Measurements from ENCODE around the gene COQ9. TPM values are rescaled to one million over a fixed set of nuclear protein-coding genes. Genes with fewer than 3 reads are reported as not detected.

COQ9 gene
- total RNA-seq, 2 donors from 2014 or later = 34.5 to 38.2 TPM

DNA sequence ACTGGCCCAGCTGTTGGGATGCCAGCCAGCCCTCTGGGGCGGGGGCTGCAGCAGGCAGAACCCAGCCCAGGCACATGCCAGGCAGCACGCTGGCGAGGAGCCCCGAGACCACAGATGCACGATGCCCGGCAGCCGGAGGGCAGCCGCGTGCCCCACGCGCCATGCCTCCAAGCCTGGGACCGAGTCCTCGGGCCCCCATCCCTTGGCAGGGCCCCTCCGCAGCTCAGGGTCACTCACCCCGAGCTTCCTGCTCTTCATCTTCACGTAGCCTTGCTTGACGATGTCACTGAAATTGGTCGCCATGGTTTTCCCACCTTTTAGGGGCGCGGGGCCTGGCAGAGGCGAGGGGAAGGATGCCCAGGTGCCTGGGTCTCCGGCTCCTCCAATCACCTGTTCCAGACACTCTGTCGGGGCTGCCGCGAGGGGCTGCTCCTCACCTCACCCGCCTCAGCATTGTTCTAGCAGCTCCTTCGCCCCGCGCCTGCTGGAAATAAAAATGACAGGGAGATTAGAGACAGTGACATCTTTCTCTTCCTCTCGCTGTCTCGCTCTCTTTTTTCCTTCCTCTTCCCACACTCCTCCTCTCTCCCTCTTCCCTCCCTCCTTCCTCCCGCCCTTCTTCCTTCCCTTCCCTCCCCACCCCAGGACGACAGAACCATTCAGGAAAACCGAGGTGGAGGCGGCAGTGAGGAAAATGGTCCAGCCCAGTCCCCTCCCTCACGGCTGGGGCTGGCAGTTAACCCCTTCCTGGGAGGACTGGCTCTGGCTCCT lies 32.1 kb downstream of the COQ9 start:
- 22 to 39% methylated on average over 16 to 36 of the region's 36 CpGs for WGBS, 2 experiments (ENCODE audit: insufficient coverage in 1 of 2, insufficient read length in 1 of 2)
- no peak overlapping the region for H3K27ac Mint-ChIP-seq

DNA sequence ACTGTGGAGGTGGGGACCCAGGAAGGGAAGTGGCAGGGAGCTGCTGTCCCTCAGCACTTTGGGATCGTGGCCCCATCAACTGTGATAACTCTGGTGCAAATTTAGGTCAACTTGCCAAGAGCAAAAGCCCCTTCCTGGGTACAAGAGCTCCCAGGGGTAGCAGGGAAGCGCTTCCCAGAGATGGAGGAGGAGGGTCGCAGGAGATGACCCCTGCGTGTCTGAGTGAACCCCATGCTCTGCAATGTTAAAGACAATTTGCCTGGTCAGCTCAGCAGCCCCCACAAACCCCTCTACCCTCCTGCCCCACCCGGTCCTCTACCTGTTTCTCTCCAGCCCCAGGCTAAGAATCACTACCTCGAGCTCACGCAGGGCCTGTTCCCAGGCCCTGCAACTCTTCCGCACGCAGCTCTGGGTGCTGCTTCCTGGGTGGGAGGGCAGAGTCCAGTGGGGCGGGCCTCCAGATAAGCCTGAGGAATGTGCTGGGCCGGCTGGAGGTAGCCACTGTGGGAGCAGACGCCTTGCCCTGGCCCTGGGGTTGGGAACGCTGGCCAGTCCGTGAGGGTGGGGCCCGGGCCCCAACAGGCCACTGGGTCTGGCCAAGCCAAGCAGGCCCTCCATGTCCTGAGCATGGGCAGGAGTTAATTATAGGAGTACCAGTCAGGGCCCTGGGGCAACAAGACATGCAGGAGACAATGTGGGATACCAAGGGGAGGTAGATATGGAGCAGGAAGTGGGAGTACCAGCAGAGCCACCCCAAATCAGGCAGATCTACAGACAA lies 32.9 kb downstream of the COQ9 start:
- no peak overlapping the region for H3K27ac ChIP-seq (ENCODE audit: low read depth, low read length)
- H3K4me3 ChIP-seq (ENCODE audit: low read length) = peak overlapping the region; percentile 77
- TF ChIP-seq, protein P1, sequence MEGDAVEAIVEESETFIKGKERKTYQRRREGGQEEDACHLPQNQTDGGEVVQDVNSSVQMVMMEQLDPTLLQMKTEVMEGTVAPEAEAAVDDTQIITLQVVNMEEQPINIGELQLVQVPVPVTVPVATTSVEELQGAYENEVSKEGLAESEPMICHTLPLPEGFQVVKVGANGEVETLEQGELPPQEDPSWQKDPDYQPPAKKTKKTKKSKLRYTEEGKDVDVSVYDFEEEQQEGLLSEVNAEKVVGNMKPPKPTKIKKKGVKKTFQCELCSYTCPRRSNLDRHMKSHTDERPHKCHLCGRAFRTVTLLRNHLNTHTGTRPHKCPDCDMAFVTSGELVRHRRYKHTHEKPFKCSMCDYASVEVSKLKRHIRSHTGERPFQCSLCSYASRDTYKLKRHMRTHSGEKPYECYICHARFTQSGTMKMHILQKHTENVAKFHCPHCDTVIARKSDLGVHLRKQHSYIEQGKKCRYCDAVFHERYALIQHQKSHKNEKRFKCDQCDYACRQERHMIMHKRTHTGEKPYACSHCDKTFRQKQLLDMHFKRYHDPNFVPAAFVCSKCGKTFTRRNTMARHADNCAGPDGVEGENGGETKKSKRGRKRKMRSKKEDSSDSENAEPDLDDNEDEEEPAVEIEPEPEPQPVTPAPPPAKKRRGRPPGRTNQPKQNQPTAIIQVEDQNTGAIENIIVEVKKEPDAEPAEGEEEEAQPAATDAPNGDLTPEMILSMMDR (conservative IDR thresholded peaks at IDR 0.05) = no peak
- no peaks in the 10 kb centered on the region for H3K36me3 Mint-ChIP-seq (ENCODE audit: low read depth)
- peaks cover 3% of the 10 kb centered on the region for H3K27me3 ChIP-seq (ENCODE audit: control insufficient read depth, insufficient read depth, low read length, poor library complexity, severe bottlenecking)
- H3K9me3 ChIP-seq (ENCODE audit: control insufficient read depth, low read length) = no peaks in the 10 kb centered on the region
- H3K9ac ChIP-seq (ENCODE audit: extremely low read depth, low read length, poor library complexity, severe bottlenecking) = no peak overlapping the region
- 58 to 59% methylated on average over 7 to 15 of the region's 15 CpGs for WGBS, 2 experiments (ENCODE audit: insufficient coverage in 1 of 2, insufficient read length in 1 of 2)
- DNase-seq = peak; percentile 62
- peaks cover 6% of the 10 kb centered on the region for H3K4me1 ChIP-seq (ENCODE audit: control insufficient read depth, insufficient read depth, low read length)
- H3K4me1 Mint-ChIP-seq = peaks cover 27% of the 10 kb centered on the region
- no peaks in the 10 kb centered on the region for H3K9me3 Mint-ChIP-seq
- peaks cover 16% of the 10 kb centered on the region for H3K27me3 Mint-ChIP-seq (ENCODE audit: insufficient read depth)
- H3K27ac Mint-ChIP-seq = no peak overlapping the region
- H3K36me3 ChIP-seq (ENCODE audit: control insufficient read depth, insufficient read depth, low read length) = no peaks in the 10 kb centered on the region
- H3K4me3 Mint-ChIP-seq = peak overlapping the region; percentile 60

More for the DNA sequence above, 32.1 kb downstream of the COQ9 start:
- Histone ChIP-seq H3K27ac (ENCODE audit: low read depth, low read length) (no peak overlapping the region), H3K9me3 (ENCODE audit: control insufficient read depth, low read length) (no peaks in the 10 kb centered on the region), H3K4me1 (ENCODE audit: control insufficient read depth, insufficient read depth, low read length) (peaks cover 6% of the 10 kb centered on the region), H3K36me3 (ENCODE audit: control insufficient read depth, insufficient read depth, low read length) (peaks cover 3% of the 10 kb centered on the region), H3K4me3 (ENCODE audit: low read length) (peak overlapping the region; percentile 77), H3K27me3 (ENCODE audit: control insufficient read depth, insufficient read depth, low read length, poor library complexity, severe bottlenecking) (no peaks in the 10 kb centered on the region), H3K9ac (ENCODE audit: extremely low read depth, low read length, poor library complexity, severe bottlenecking) (no peak overlapping the region)
- no peaks in the 10 kb centered on the region for H3K9me3 Mint-ChIP-seq
- TF ChIP-seq, protein P1 (conservative IDR thresholded peaks at IDR 0.05) = no peak
- H3K27me3 Mint-ChIP-seq (ENCODE audit: insufficient read depth) = peaks cover 10% of the 10 kb centered on the region
- peaks cover 3% of the 10 kb centered on the region for H3K36me3 Mint-ChIP-seq (ENCODE audit: low read depth)
- peak overlapping the region; percentile 60 for H3K4me3 Mint-ChIP-seq
- H3K4me1 Mint-ChIP-seq = peaks cover 22% of the 10 kb centered on the region
- DNase-seq = peak; percentile 88

DNA sequence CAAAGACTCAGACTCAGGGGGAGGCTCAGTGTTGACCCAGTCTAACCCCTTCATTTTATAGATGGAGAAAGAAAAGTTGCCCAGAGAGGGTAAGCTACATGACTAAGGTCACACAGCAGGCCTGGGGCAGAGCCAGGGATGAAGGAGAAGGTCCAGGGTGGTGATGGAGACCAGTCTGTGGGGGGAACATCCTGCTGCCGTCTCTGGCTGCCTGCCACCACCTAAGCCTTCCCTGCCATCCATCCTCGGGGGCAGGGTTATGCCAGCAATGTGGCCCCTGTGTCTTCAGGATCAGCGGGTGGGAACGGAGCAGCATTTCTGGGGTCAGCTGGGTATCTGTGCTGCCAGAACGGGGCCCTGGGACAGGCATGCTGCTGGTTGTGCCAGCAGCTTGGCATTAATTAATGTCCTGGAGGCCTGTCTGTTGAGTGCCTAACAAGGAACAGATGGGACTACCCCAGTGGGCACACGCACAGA lies 33.5 kb downstream of the COQ9 start:
- Histone ChIP-seq H3K27me3 (ENCODE audit: control insufficient read depth, insufficient read depth, low read length, poor library complexity, severe bottlenecking) (peaks cover 5% of the 10 kb centered on the region), H3K27ac (ENCODE audit: low read depth, low read length) (no peak overlapping the region), H3K9me3 (ENCODE audit: control insufficient read depth, low read length) (no peaks in the 10 kb centered on the region), H3K9ac (ENCODE audit: extremely low read depth, low read length, poor library complexity, severe bottlenecking) (no peak overlapping the region), H3K4me3 (ENCODE audit: low read length) (no peak overlapping the region), H3K36me3 (ENCODE audit: control insufficient read depth, insufficient read depth, low read length) (no peaks in the 10 kb centered on the region), H3K4me1 (ENCODE audit: control insufficient read depth, insufficient read depth, low read length) (peaks cover 6% of the 10 kb centered on the region)
- Mint-ChIP-seq H3K27me3 (ENCODE audit: insufficient read depth) (peaks cover 22% of the 10 kb centered on the region), H3K4me3 (no peak overlapping the region), H3K4me1 (peaks cover 27% of the 10 kb centered on the region), H3K9me3 (no peaks in the 10 kb centered on the region), H3K27ac (no peak overlapping the region), H3K36me3 (ENCODE audit: low read depth) (no peaks in the 10 kb centered on the region)
- TF ChIP-seq, protein P1 (conservative IDR thresholded peaks at IDR 0.05) = no peak
- WGBS, 2 experiments (ENCODE audit: insufficient coverage in 1 of 2, insufficient read length in 1 of 2) = 94 to 97% methylated on average over 5 to 6 of the region's 6 CpGs
- no peak for DNase-seq
